Measurements from ENCODE around the gene GDI2. TPM values are rescaled to one million over a fixed set of nuclear protein-coding genes. Genes with fewer than 3 reads are reported as not detected.

GDI2 gene
- total and polyA plus RNA-seq, 2 of the 13 experiments (the other 11 are each of a cell fraction or from before 2014, with no cell fraction given): 153 to 477 TPM

DNA sequence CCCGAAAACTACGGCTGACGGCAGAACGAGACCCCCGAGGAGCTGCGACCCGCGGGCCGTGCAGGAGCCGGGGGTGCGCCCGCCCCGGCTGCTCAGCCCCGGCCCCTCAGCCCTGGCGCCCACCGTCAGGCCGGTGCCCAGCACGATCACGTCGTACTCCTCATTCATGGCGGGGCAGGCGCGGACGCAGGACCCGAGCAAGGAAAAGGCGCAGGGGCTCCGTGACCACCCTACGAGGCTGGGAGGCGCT is 218 bp downstream of the GDI2 start (continued):
- no peak for TF ChIP-seq NCOA5 (CRISPR knock-in tag; IDR thresholded peaks at IDR 0.05)
- peak; percentile 3; the same call in 1 of the 2 replicates for TF ChIP-seq ZNF367 (CRISPR knock-in tag; IDR thresholded peaks at IDR 0.05; ENCODE audit: borderline replicate concordance)
- TF ChIP-seq CHCHD3 (CRISPR knock-in tag; IDR thresholded peaks at IDR 0.05): no peak
- peak; percentile 69 for TF ChIP-seq RBM39 (IDR thresholded peaks at IDR 0.05; ENCODE audit: low read depth, low read length, poor library complexity, severe bottlenecking)
- TF ChIP-seq ZNF101 (CRISPR knock-in tag; IDR thresholded peaks at IDR 0.05; ENCODE audit: borderline replicate concordance, low read depth): no peak
- TF ChIP-seq ZNF841 (CRISPR knock-in tag; IDR thresholded peaks at IDR 0.05; ENCODE audit: borderline replicate concordance): no peak
- TF ChIP-seq, protein P1, sequence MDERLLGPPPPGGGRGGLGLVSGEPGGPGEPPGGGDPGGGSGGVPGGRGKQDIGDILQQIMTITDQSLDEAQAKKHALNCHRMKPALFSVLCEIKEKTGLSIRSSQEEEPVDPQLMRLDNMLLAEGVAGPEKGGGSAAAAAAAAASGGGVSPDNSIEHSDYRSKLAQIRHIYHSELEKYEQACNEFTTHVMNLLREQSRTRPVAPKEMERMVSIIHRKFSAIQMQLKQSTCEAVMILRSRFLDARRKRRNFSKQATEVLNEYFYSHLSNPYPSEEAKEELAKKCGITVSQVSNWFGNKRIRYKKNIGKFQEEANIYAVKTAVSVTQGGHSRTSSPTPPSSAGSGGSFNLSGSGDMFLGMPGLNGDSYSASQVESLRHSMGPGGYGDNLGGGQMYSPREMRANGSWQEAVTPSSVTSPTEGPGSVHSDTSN (CRISPR knock-in tag; IDR thresholded peaks at IDR 0.05): no peak
- peak; percentile 21 for TF ChIP-seq RBM22 (optimal IDR thresholded peaks at IDR 0.05; ENCODE audit: low read length)
- no peak for TF ChIP-seq NFIC (IDR thresholded peaks at IDR 0.05; ENCODE audit: low read length)
- TF ChIP-seq KDM2A (CRISPR knock-in tag; IDR thresholded peaks at IDR 0.05; ENCODE audit: borderline replicate concordance, low read depth): peak; percentile 44; the same call in 1 of the 2 replicates
- TF ChIP-seq GATAD1 (CRISPR knock-in tag; IDR thresholded peaks at IDR 0.05): no peak
- TF ChIP-seq MTF2 (CRISPR knock-in tag; IDR thresholded peaks at IDR 0.05; ENCODE audit: borderline replicate concordance): 0 out of 2 replicates have a peak, but pooled peaks have one; percentile 6
- TF ChIP-seq AGO2 (optimal IDR thresholded peaks at IDR 0.05; ENCODE audit: low read depth, low read length): peak; percentile 97
- TF ChIP-seq ZBTB49 (CRISPR knock-in tag; IDR thresholded peaks at IDR 0.05; ENCODE audit: borderline replicate concordance): 0 out of 2 replicates have a peak, but pooled peaks have one; percentile 30
- no peak for TF ChIP-seq LCORL (IDR thresholded peaks at IDR 0.05)
- peak; percentile 4; the same call in 1 of the 2 replicates for TF ChIP-seq LCORL (CRISPR knock-in tag; IDR thresholded peaks at IDR 0.05)
- peak; percentile 88 for TF ChIP-seq PHF8 (CRISPR knock-in tag; IDR thresholded peaks at IDR 0.05)
- TF ChIP-seq, protein P2, sequence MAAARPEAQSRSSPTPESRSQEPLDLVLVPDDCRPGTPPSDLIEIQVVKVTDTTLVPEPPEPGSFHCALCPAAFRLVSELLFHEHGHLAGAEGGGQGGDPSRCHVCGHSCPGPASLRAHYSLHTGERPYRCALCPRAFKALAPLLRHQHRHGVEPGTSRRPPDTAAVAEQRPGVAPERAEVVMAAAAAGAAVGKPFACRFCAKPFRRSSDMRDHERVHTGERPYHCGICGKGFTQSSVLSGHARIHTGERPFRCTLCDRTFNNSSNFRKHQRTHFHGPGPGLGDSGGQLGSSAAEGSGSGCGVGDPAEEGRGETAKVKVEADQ (CRISPR knock-in tag; IDR thresholded peaks at IDR 0.05; ENCODE audit: borderline replicate concordance): no peak
- TF ChIP-seq, protein P3, sequence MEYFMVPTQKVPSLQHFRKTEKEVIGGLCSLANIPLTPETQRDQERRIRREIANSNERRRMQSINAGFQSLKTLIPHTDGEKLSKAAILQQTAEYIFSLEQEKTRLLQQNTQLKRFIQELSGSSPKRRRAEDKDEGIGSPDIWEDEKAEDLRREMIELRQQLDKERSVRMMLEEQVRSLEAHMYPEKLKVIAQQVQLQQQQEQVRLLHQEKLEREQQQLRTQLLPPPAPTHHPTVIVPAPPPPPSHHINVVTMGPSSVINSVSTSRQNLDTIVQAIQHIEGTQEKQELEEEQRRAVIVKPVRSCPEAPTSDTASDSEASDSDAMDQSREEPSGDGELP (IDR thresholded peaks at IDR 0.05; ENCODE audit: borderline replicate concordance, low read depth): no peak
- TF ChIP-seq TERF1 (CRISPR knock-in tag; IDR thresholded peaks at IDR 0.05): no peak; the same call in 1 of the 2 replicates
- TF ChIP-seq ZNF30 (CRISPR knock-in tag; IDR thresholded peaks at IDR 0.05): no peak
- no peak for TF ChIP-seq MYPOP (CRISPR knock-in tag; IDR thresholded peaks at IDR 0.05)
- no peak for TF ChIP-seq ZSCAN9 (CRISPR knock-in tag; IDR thresholded peaks at IDR 0.05; ENCODE audit: borderline replicate concordance)
- no peak for TF ChIP-seq RXRA (CRISPR knock-in tag; IDR thresholded peaks at IDR 0.05)
- peak; percentile 18; the same call in 1 of the 2 replicates for TF ChIP-seq ISX (CRISPR knock-in tag; conservative IDR thresholded peaks at IDR 0.05)
